ENCODE results near the gene TCOF1. TPM values are rescaled to one million over a fixed set of nuclear protein-coding genes. Genes with fewer than 3 reads are reported as not detected.

Gene TCOF1
- total RNA-seq, 2 experiments from 2014 or later, result 40.4 to 43.2 TPM

DNA sequence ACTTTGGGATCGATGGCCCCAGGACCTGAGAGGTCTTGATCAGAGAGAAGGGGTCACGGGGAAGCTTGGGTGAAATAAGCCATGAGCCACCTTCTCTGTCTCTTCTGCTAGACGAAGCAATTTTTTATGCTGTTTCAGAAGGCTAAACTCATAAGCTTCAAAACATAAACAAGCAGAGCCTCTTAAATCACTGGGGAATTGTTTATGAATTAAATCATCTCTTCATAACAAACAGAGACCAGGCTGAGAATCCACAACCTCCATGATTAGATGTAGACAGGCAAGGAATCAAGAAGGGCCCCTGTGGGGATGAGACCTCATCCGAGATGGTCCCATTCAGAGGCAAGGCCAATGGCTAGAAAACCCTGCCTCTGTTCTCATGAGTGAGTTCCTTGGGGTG is 21.7 kb upstream of the TCOF1 start:
- peaks cover 0 to 3% of the 10 kb centered on the region in 2 experiments for H3K9me3 ChIP-seq (ENCODE audit: control insufficient read depth in 1 of 2, insufficient read depth in 1 of 2, low read length in 2 of 2)
- Mint-ChIP-seq H3K4me3 (no peak overlapping the region), H3K27me3 (no peaks in the 10 kb centered on the region), H3K27ac (no peak overlapping the region), H3K9me3 (no peaks in the 10 kb centered on the region), H3K36me3 (ENCODE audit: low read depth) (no peaks in the 10 kb centered on the region), H3K4me1 (ENCODE audit: low read depth) (no peaks in the 10 kb centered on the region)
- ATAC-seq (ENCODE audit: poor library complexity) (no peak), DNase-seq (no peak)
- no peak overlapping the region for H3K4me3 ChIP-seq (ENCODE audit: low read length)
- CTCF ChIA-PET, result no interaction called here
- no peak overlapping the region for H3K27ac ChIP-seq (ENCODE audit: low read depth in 1 of 2, low read length in 2 of 2)
- no peaks in the 10 kb centered on the region for H3K4me1 ChIP-seq (ENCODE audit: insufficient read depth, low read length)
- H3K27me3 ChIP-seq (ENCODE audit: control insufficient read depth in 1 of 2, insufficient read depth in 2 of 2, low read length in 2 of 2), result no peaks in the 10 kb centered on the region
- no peaks in the 10 kb centered on the region for H3K36me3 ChIP-seq (ENCODE audit: insufficient read depth, low read length)
- TF ChIP-seq, protein P1, sequence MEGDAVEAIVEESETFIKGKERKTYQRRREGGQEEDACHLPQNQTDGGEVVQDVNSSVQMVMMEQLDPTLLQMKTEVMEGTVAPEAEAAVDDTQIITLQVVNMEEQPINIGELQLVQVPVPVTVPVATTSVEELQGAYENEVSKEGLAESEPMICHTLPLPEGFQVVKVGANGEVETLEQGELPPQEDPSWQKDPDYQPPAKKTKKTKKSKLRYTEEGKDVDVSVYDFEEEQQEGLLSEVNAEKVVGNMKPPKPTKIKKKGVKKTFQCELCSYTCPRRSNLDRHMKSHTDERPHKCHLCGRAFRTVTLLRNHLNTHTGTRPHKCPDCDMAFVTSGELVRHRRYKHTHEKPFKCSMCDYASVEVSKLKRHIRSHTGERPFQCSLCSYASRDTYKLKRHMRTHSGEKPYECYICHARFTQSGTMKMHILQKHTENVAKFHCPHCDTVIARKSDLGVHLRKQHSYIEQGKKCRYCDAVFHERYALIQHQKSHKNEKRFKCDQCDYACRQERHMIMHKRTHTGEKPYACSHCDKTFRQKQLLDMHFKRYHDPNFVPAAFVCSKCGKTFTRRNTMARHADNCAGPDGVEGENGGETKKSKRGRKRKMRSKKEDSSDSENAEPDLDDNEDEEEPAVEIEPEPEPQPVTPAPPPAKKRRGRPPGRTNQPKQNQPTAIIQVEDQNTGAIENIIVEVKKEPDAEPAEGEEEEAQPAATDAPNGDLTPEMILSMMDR (IDR thresholded peaks at IDR 0.05), result no peak
- intact Hi-C loops (cut with DNase I, micrococcal nuclease), result no loop called here
- POLR2A ChIA-PET, result no interaction called here

DNA sequence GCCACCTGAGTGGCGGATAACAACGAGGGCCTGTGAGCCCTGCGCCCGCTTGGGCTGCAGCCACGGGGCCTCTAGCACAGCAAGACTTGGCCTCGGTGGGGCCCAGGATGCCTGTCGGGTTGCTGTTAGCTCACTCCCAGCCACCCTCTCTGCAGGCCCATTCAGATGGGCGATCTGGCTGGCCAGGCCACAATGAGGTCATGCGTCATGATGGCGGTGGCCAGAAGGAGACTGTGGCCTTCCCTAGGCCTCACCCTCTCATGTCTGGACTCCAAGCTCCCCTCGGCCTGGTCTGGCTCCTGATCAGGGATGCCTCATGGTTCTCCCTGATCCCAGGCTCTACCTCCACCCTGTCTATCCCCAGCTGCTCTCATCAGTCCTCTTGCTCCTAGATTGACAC is 19.0 kb upstream of the TCOF1 start:
- H3K9me3 Mint-ChIP-seq, result no peaks in the 10 kb centered on the region

DNA sequence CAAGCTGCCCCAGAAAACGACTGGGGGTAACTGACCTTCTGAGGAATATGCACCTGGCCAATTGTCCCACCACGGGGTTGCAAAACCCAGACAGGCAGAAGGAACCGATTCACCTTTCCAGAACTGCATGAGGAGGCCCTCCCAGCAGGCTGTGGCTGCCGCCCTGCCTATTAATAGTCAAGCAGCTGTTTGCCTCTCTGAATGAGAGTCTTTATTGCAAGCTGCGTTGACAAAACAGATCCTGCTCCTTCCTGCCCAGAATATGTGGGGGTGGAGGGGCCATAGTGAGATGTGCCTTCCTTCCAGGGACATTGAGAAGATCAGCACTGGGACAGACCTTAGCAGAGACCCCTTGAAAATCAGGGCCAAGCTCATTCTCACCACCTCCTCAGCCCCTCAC is 18.3 kb upstream of the TCOF1 start:
- Mint-ChIP-seq H3K27me3 (no peaks in the 10 kb centered on the region), H3K27ac (no peak overlapping the region), H3K4me3 (no peak overlapping the region), H3K9me3 (no peaks in the 10 kb centered on the region), H3K36me3 (ENCODE audit: low read depth) (no peaks in the 10 kb centered on the region), H3K4me1 (ENCODE audit: low read depth) (no peaks in the 10 kb centered on the region)
- H3K4me1 ChIP-seq (ENCODE audit: insufficient read depth, low read length), result peaks cover 3% of the 10 kb centered on the region
- no peaks in the 10 kb centered on the region for H3K27me3 ChIP-seq (ENCODE audit: control insufficient read depth in 1 of 2, insufficient read depth in 2 of 2, low read length in 2 of 2)
- DNase-seq (no peak), ATAC-seq (ENCODE audit: poor library complexity) (no peak)
- ChIA-PET CTCF (interaction anchor here (0.7 kb wide), 1 partner anchor 97 kb away, joined by 3 read pairs; no protein-coding TSS in a partner anchor), POLR2A (no interaction called here)
- TF ChIP-seq, protein P1 (IDR thresholded peaks at IDR 0.05), result no peak
- H3K27ac ChIP-seq (ENCODE audit: low read depth in 1 of 2, low read length in 2 of 2), result no peak overlapping the region
- intact Hi-C loops (cut with DNase I, micrococcal nuclease), result no loop called here
- peaks cover 0 to 3% of the 10 kb centered on the region in 2 experiments for H3K9me3 ChIP-seq (ENCODE audit: control insufficient read depth in 1 of 2, insufficient read depth in 1 of 2, low read length in 2 of 2)
- H3K4me3 ChIP-seq (ENCODE audit: low read length), result no peak overlapping the region
- no peaks in the 10 kb centered on the region for H3K36me3 ChIP-seq (ENCODE audit: insufficient read depth, low read length)

More for the DNA sequence above, 19.0 kb upstream of the TCOF1 start:
- DNase-seq, result no peak
- Histone ChIP-seq H3K4me3 (ENCODE audit: low read length) (no peak overlapping the region), H3K27ac (ENCODE audit: low read depth in 1 of 2, low read length in 2 of 2) (no peak overlapping the region), H3K36me3 (ENCODE audit: insufficient read depth, low read length) (no peaks in the 10 kb centered on the region), H3K9me3 (ENCODE audit: control insufficient read depth in 1 of 2, insufficient read depth in 1 of 2, low read length in 2 of 2) (peaks cover 0 to 3% of the 10 kb centered on the region in 2 experiments), H3K4me1 (ENCODE audit: insufficient read depth, low read length) (peaks cover 3% of the 10 kb centered on the region), H3K27me3 (ENCODE audit: control insufficient read depth in 1 of 2, insufficient read depth in 2 of 2, low read length in 2 of 2) (no peaks in the 10 kb centered on the region)
- TF ChIP-seq, protein P1 (IDR thresholded peaks at IDR 0.05), result no peak
- no peak for ATAC-seq (ENCODE audit: poor library complexity)
- Mint-ChIP-seq H3K4me3 (no peak overlapping the region), H3K4me1 (ENCODE audit: low read depth) (no peaks in the 10 kb centered on the region), H3K27ac (no peak overlapping the region), H3K36me3 (ENCODE audit: low read depth) (no peaks in the 10 kb centered on the region), H3K27me3 (no peaks in the 10 kb centered on the region)
- intact Hi-C loops (cut with DNase I, micrococcal nuclease), result no loop called here
- ChIA-PET CTCF (no interaction called here), POLR2A (no interaction called here)
